K562 (cell line): ENCODE results near the gene ATP6V1F. TPM values are rescaled to one million over a fixed set of nuclear protein-coding genes. Genes with fewer than 3 reads are reported as not detected.

ENCODE experiments used
- AFF1 ChIP-seq, 2 experiments: fragments of 450-650 bp; IDR thresholded peaks; 2 replicates each; pipeline ENCODE4 v1.6.1; 2018; ENCODE audit warnings: mild to moderate bottlenecking in 2 of 2, low read depth in 1 of 2; ENCODE audit not compliant: partially characterized antibody in 2 of 2
- BCL6 ChIP-seq: fragments of 250-450 bp; sonication (Bioruptor Pico); IDR thresholded peaks from 2 replicates; pipeline ENCODE4 v1.4.0; 2020
- DPF2 ChIP-seq: fragments of 450-650 bp; IDR thresholded peaks from 2 replicates; pipeline ENCODE4 v1.6.1; 2016
- E2F4 ChIP-seq: sonication (generic); formaldehyde crosslinking; IDR thresholded peaks from 2 replicates; pipeline ENCODE4 v1.8.0; 2022; ENCODE audit warnings: mild to moderate bottlenecking, low read depth, missing genetic modification reagents
- ELF2 ChIP-seq: fragments of 250-450 bp; sonication (Bioruptor Pico); IDR thresholded peaks from 2 replicates; pipeline ENCODE4 v1.5.0; 2021; ENCODE audit warnings: mild to moderate bottlenecking
- ELK3 ChIP-seq: fragments of 450-650 bp; formaldehyde crosslinking; IDR thresholded peaks from 2 replicates; pipeline ENCODE4 v1.4.0; 2020; ENCODE audit warnings: mild to moderate bottlenecking
- MIER1 ChIP-seq: fragments of 450-650 bp; IDR thresholded peaks from 2 replicates; pipeline ENCODE4 v1.6.1; 2016; ENCODE audit warnings: antibody characterized with exemption, mild to moderate bottlenecking, low read depth
- NR2F6 ChIP-seq: fragments of 450-650 bp; formaldehyde crosslinking; IDR thresholded peaks from 2 replicates; pipeline ENCODE4 v1.4.0; 2020; ENCODE audit warnings: mild to moderate bottlenecking
- PREB ChIP-seq: sonication (generic); formaldehyde crosslinking; IDR thresholded peaks from 2 replicates; pipeline ENCODE4 v1.8.1; 2023; ENCODE audit warnings: mild to moderate bottlenecking, missing genetic modification reagents
- TAL1 ChIP-seq: fragments of 450-650 bp; IDR thresholded peaks from 2 replicates; pipeline ENCODE4 v1.6.1; 2016; ENCODE audit warnings: mild to moderate bottlenecking
- TBL1XR1 ChIP-seq, 2 experiments: IDR thresholded peaks; 2 replicates each; pipeline ENCODE4 v1.6.1; 2012; ENCODE audit warnings: improper control_type of control experiment in 2 of 2, low read length in 2 of 2, mild to moderate bottlenecking in 1 of 2
- TCF7L2 ChIP-seq: fragments of 150-350 bp; IDR thresholded peaks from 2 replicates; pipeline ENCODE4 v1.6.1; 2016; ENCODE audit warnings: low read depth, mild to moderate bottlenecking, low read length, moderate library complexity
- ZNF146 ChIP-seq: IDR thresholded peaks from one replicate; pipeline ENCODE4 v1.6.1; 2018; ENCODE audit warnings: missing compliant biosample characterization; ENCODE audit not compliant: unreplicated experiment
- ZNF212 ChIP-seq: fragments of 450-650 bp; formaldehyde crosslinking; IDR thresholded peaks from 2 replicates; pipeline ENCODE4 v1.4.0; 2020; ENCODE audit warnings: mild to moderate bottlenecking
- ZNF239 ChIP-seq: fragments of 250-450 bp; sonication (Bioruptor Pico); IDR thresholded peaks from 2 replicates; pipeline ENCODE4 v1.4.0; 2020; ENCODE audit warnings: mild to moderate bottlenecking
- ZNF592 ChIP-seq: fragments of 450-650 bp; IDR thresholded peaks from 2 replicates; pipeline ENCODE4 v1.6.1; 2017; ENCODE audit warnings: antibody characterized with exemption, mild to moderate bottlenecking
- ZSCAN32 ChIP-seq: fragments of 450-650 bp; formaldehyde crosslinking; IDR thresholded peaks from 2 replicates; pipeline ENCODE4 v1.4.0; 2020; ENCODE audit warnings: mild to moderate bottlenecking, moderate library complexity
- polyA plus RNA-seq, 8 experiments: library from polyadenylated mRNA; depleted of rRNA in 4 of 8; stranded (reverse) in 5 of 8; unstranded in 3 of 8; fragments of >200 nt; fragmentation: Nextera tagmentation in 2 of 8; fragmentation: Illumina TruSeq in 1 of 8; extraction: Ambion mirVana in 2 of 8; extraction: Trizol in 1 of 8; gene quantifications; 2 replicates each; pipeline versions ENCODE4 v1.2.1 to v1.2.3, GENCODE V29; 2011 to 2014; ENCODE audit warnings: inconsistent platforms in 1 of 8, missing spikeins in 1 of 8
- total RNA-seq, 7 experiments: library from RNA; depleted of rRNA in 6 of 7; stranded (reverse); fragments of >200 nt in 6 of 7; fragmentation: Illumina TruSeq in 2 of 7; extraction: Trizol in 2 of 7; gene quantifications; 2 replicates each; pipeline versions ENCODE4 v1.2.1 to v1.2.3, GENCODE V29; 2011 to 2021; ENCODE audit warnings: low replicate concordance in 1 of 7

The ATP6V1F gene
- total and polyA plus RNA-seq, 9 of the 15 experiments (the other 6 are each of a cell fraction or from before 2014, with no cell fraction given), result 206 to 1,123 (median 542) TPM

GRCh38 chr7:128902761-128903585 lies 40.3 kb downstream of the ATP6V1F start (continued):
- TF ChIP-seq ZNF239 (CRISPR knock-in tag), result no peak
- no peak for TF ChIP-seq NR2F6
- TF ChIP-seq ZNF146 (CRISPR knock-in tag), result no peak
- no peak for TF ChIP-seq ZNF212 (CRISPR knock-in tag)
- TF ChIP-seq ZNF592, result peak; percentile 21; the same call in 1 of the 2 replicates
- no peak for TF ChIP-seq PREB
- no peak for TF ChIP-seq ELK3 (CRISPR knock-in tag)
- no peak for TF ChIP-seq ELF2 (CRISPR knock-in tag)
- TF ChIP-seq DPF2, result no peak; the same call in 1 of the 2 replicates
- no peak for TF ChIP-seq BCL6 (CRISPR knock-in tag)
- no peak for TF ChIP-seq AFF1 (IDR thresholded peaks at IDR 0.05; ENCODE audit: low read depth in 1 of 2, partially characterized antibody in 2 of 2)
- TF ChIP-seq MIER1, result no peak
- no peak for TF ChIP-seq TAL1
- no peak for TF ChIP-seq E2F4 (CRISPR knock-in tag)
- TF ChIP-seq TBL1XR1 (IDR thresholded peaks at IDR 0.05; ENCODE audit: low read length in 2 of 2), result no peak
- no peak for TF ChIP-seq TCF7L2
- TF ChIP-seq ZSCAN32 (CRISPR knock-in tag), result no peak
